Measurements from ENCODE around the gene TEAD2.
"Not testable (repeated sequence)": the region's sequence is repeated elsewhere in the genome, so short reads cannot be mapped to it uniquely, and the experiment has no call there.

The TEAD2 gene

DNA sequence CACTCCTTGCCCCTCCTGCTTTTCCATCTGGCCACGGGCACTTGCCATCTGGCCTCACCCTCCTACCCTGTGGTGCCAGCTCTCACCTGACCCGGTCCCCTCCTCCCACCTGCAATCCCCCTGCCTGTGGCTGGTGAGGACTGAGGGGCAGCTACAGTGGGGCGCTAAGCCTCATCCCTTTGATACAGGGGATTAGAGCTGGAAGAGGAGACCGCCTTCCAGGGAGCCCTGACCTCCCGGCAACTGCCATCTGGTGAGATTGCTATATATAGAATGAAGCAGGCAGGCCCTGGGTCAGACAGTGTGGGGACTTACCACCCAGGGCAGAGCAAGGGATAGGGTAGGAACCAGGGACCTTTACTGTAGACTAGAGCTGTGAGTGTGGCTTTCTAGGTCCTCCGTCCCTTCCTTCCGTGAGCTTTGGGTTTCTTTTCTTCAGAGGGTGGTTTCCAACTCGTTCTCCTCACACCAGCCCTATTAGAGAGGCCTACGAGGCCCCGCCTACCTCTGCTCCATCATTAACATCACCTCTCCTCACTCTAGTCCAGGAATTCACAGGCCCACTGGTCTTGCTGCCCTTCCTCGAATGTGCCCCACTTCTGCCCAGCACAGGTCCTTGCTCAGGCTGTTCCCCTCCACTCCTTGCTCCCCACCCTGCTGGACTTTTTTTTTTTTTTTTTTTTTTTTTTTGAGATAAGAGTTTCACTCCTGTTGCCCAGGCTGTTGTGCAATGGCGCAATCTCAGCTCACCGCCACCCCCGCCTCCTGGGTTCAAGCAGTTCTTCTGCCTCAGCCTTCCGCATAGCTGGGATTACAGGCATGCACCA lies 33.6 kb upstream of the TEAD2 start:
- FAIRE-seq, result no peak

DNA sequence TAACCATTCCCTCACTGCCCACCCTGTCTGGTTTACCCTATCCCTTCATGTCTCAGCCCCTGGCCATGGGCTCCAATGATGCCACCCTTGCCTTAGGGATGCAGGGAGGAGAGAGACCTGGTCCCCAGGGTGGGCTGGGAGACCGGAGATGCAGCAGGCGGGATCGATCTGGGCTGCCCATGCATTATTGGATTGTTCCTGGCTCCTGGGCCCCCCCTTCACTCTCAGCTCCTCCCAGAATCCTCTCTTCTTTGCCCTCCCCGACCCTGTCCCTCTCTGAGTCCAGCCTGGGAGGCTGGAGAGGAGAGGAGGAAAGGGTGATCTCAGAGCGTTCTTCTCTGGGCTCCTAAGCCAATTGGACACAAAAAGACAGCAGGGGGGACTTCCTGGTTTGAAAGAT lies 31.7 kb upstream of the TEAD2 start:
- TF ChIP-seq POLR2A (IDR thresholded peaks at IDR 0.05; ENCODE audit: low read depth, low read length), result no peak
- FAIRE-seq, result no peak

More for the DNA sequence above, 33.6 kb upstream of the TEAD2 start:
- no peak for TF ChIP-seq POLR2A (IDR thresholded peaks at IDR 0.05; ENCODE audit: low read depth, low read length)
- DNase-seq (ENCODE audit: insufficient read length, low spot score), result no peak

DNA sequence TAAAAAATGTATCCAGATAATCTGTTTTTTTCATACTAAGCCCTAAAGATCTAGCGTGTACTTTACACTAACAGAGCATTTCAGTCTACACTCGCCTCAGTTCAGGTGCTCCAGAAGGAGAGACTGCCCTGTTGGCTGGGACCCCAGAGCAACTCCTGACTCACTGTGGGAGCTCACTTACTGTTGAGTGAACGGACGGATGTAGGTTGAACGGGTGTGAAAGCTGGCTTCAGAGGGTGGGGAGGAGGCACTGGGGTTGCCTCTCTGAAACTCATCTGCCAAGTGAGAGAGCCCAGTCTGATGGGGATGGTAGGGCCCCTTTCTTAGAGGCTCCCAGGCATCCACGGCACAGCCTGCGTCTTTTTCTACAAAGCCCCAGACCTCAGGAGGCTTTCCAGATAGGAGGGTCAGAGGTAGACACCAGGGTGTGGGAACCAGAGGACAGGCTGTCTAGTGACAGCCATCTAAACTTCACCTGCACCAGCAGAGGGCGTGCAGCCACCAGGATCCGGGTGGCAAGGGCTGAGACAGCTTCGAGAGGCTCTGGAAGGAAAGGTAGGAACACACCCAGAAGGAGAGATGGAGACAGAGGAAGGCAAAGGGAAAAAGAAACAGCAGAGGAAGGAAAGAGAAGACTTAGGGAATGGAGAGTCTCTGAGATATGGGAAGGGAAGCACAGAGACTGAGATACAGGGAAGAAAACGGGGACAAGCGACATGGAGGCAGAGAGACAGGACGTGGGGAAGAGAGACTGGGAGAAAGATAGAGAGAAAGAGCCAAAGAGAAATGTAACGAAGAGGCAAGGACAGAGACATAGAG lies 29.6 kb upstream of the TEAD2 start:
- peak; percentile 90 for DNase-seq (ENCODE audit: insufficient read length, low spot score)
- FAIRE-seq, result peak; percentile 77
- TF ChIP-seq POLR2A (IDR thresholded peaks at IDR 0.05; ENCODE audit: low read depth, low read length), result no peak

More for the DNA sequence above, 31.7 kb upstream of the TEAD2 start:
- no peak for DNase-seq (ENCODE audit: insufficient read length, low spot score)

DNA sequence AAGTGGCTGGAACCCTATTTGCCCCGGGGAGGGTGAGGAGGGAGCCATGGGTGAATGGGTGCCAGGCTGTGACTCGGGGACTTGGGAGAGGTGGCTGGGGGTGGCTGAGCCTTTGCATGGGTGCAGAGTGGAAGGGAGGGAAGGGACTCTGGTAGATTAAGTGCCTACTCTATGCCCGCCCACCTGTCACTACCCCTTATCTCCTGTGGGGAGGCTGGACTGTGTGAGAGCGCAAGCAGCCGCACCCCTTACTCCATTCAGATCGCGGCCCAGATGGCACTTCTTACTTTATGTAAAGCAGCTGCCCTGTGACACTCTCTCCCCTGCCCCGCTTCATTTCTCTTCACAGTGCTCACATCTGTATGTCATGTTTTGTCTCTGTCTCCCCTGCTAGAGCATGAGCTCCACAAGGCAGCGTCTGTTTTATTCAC lies 28.7 kb upstream of the TEAD2 start:
- TF ChIP-seq POLR2A (IDR thresholded peaks at IDR 0.05; ENCODE audit: low read depth, low read length), result no peak

DNA sequence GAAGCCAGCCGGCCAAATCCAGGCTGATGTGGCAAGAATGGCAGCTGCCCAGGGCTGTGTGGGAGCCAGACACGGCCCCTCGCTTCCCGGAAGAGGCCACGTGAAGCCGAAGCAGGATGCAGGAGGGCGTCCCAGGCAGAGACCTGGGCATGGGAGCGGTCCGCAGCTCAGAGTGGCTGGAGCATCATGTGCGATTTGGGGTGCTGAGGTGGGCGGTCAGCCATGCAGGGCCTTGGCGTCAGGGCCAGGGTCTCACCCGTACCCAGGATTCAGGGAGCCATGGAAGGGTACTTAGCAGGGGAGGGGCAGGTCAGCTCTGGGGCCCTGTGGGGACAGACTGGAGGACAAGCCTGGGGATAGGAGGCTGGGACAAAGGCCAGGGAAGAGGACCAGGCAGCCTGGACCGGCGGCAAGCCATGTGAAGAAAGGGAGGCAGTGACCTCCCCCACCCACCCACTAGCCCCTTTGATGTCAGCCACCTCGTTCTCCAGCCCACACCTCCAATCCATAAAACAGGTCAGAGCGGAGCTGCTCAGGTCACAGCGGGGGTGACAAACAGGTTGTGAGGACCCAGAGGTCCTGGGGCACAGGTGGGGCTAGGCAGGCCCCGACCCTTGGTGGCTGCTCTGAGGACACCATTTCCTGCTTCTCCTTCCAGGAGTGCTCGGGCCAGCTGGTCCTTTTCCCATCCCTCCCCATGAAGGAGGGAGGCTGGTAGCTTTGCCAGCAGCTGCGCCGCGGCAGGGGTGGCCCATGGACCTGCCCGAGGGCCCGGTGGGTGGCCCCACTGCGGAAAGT lies 28.1 kb upstream of the TEAD2 start:
- no peak for TF ChIP-seq POLR2A (IDR thresholded peaks at IDR 0.05; ENCODE audit: low read depth, low read length)
- no peak for DNase-seq (ENCODE audit: insufficient read length, low spot score)
- FAIRE-seq, result no peak

More for the DNA sequence above, 28.7 kb upstream of the TEAD2 start:
- FAIRE-seq (no peak), DNase-seq (ENCODE audit: insufficient read length, low spot score) (no peak)

DNA sequence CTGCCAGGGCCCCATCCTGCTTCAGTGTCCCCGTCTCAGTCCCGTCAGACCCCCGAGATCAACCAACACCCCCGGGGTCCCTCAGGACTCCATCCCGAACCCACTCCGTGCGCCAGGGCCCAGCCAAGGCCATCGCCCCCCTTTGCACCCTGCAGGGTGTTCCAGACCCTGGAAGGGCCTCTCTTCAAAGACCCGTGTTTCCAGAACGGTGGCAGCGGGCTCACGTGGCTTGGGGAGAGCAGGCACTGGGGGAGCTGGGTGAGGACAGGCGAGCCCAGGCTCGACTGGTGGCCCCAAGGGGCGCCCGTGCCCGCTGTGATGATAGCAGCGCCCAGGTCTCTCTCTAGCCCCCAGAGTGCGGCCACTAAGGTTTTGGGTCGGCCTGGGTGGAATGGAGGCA lies 27.2 kb upstream of the TEAD2 start:
- TF ChIP-seq POLR2A (IDR thresholded peaks at IDR 0.05; ENCODE audit: low read depth, low read length), result no peak
- FAIRE-seq (no peak), DNase-seq (ENCODE audit: insufficient read length, low spot score) (no peak)

DNA sequence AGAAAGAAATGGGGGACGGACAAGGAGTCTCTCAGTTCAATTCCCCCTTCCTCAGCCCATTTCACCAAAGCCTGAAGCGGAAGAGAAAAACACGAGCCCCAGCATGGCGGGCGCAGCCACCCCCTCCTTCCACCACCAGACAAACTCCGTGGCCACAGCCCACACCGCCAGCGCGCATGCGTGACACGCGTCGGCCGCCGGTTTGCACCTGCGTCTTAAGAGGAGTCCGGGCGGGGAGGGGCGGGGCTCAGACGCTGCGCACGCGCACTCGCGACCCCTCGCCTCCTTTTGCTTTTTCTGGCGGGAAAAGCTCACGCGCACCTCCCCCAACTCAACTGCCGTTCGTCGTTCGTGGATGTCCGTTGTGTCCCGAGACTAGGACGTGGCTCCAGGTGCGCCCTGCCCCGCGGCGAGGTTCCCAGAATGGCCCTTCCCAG lies 25.7 kb upstream of the TEAD2 start, which contains the start of gene KASH5:
TSS of gene KASH5 (plus strand) at position 314 of the 437 bp plus-strand sequence. CDS start 2,635 bp downstream, outside the sequence.
- DNase-seq (ENCODE audit: insufficient read length, low spot score) (no peak), FAIRE-seq (no peak)
- no peak for TF ChIP-seq POLR2A (IDR thresholded peaks at IDR 0.05; ENCODE audit: low read depth, low read length)

DNA sequence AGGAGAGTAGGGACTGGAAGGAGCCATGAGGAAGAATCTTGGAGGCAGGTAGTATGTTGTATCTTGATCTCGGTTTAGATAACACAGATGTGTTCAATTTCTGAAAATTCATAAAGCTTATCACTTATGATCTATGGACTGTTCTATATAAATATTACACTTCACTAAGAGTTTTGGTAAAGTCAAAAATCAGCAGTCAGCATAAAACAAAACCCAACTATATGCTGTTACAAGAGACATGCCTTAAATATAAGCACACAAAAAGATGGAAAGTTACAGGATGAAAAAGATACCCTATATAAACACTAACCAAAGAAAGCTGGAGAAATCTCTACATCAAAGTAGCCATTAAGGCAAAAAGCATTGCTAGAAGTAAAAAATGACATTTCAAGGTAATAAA lies 21.4 kb upstream of the TEAD2 start:
- FAIRE-seq (no peak), DNase-seq (ENCODE audit: insufficient read length, low spot score) (no peak)
- TF ChIP-seq POLR2A (IDR thresholded peaks at IDR 0.05; ENCODE audit: low read depth, low read length), result no peak

DNA sequence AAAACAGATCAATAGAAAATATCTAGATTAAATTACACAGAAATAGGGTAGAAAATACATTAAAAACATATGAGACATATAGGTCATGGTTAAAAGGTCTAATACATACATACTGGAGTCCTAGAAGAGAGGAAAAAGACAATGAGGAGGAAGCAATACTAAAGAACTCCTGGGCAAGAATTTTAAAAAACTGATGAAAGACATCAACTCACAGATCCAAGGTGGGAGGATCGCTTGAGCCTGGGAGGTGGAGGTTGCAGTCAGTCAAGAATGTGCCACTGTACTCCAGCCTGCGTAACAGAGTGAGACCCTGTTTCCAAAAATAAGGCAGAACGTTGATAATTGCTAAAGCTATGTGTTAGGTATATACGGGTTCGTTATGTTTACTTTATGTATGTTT lies 20.4 kb upstream of the TEAD2 start:
- TF ChIP-seq POLR2A (IDR thresholded peaks at IDR 0.05; ENCODE audit: low read depth, low read length), result no peak
- DNase-seq (ENCODE audit: insufficient read length, low spot score) (no peak), FAIRE-seq (no peak)

DNA sequence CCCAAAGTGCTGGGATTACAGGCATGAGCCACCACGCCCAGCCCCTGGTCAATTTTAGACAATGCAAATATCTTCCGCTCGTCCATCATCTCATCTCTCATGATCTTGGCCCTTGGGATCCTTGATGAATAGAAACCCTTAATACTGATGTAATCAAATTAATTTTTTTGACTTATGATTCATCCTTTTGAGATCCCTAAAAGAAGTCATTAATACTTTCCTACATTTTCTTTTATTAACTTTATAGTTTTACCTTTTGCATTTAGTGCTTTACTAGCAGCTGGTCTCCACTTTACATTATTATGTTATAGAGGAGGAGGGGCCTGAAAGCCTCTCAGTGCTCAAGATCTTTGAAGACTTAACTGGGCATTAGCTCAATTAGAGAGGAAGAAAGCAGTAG lies 18.2 kb upstream of the TEAD2 start:
- FAIRE-seq (no peak), DNase-seq (ENCODE audit: insufficient read length, low spot score) (no peak)
- no peak for TF ChIP-seq POLR2A (IDR thresholded peaks at IDR 0.05; ENCODE audit: low read depth, low read length)

DNA sequence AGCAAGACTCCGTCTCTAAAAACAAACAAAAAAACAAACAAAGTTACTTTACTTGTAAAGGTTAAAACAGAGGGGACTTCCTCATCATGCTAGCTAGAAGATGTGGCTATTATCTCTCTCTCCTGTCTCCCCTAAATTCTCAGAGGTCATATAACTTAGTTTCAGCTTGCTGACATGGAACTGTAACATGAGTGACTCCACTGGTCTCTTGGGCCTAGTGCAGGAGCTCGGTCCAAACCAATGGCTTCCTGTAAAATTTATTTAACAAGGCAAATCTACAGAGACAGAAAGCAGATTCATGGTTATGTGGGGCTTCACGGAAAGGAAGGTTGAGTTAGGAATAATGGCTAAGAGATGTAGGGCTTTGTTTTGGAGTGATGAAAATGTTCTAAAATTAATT lies 16.3 kb upstream of the TEAD2 start:
- TF ChIP-seq POLR2A (IDR thresholded peaks at IDR 0.05; ENCODE audit: low read depth, low read length), result no peak
- DNase-seq (ENCODE audit: insufficient read length, low spot score), result no peak
- FAIRE-seq, result no peak

DNA sequence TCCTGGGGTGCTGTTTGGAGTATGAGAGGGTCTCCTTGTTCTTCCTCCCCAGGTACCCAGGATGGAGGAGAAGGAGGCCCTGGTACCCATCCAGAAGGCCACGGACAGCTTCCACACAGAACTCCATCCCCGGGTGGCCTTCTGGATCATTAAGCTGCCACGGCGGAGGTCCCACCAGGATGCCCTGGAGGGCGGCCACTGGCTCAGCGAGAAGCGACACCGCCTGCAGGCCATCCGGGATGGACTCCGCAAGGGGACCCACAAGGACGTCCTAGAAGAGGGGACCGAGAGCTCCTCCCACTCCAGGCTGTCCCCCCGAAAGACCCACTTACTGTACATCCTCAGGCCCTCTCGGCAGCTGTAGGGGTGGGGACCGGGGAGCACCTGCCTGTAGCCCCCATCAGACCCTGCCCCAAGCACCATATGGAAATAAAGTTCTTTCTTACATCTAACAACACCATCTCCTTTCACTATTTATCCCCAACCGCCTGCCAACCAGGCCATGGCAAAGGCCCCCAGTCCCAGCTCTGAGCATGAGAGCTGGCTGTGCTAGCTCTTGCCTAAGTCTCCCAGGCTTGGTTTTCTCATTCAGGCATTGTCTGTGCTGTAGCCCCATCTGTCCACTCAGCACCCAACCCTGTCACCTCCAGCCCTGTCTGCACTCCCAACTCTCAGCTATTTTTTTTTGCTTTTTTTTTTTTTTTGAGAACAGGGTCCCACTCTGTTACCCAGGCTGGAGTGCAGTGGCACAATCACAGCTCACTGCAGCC lies 12.6 kb upstream of the TEAD2 start:
- DNase-seq (ENCODE audit: insufficient read length, low spot score), result no peak
- no peak for TF ChIP-seq POLR2A (IDR thresholded peaks at IDR 0.05; ENCODE audit: low read depth, low read length)
- FAIRE-seq, result no peak

DNA sequence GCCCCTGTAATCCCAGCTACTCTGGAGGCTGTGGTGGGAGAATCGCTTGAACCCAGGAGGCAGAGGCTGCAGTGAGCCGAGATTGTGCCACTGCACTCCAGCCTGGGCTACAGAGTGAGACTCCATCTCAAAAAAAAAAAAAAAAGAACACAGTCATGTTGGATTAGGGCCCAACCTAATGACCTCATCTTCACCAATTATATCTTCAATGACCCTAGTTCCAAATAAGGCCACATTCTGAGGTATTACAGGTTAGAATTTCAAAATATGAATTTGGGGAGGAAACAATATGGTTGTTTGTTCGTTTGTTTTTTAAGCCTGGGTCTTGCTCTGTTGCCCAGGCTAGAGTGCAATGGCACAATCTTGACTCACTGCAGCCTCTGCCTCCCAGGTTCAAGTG lies 11.0 kb upstream of the TEAD2 start:
- not testable (repeated sequence) for FAIRE-seq; DNase-seq (ENCODE audit: insufficient read length, low spot score)

Data from H54 (cell line).